ENCODE measurements around the gene CTU2. TPM values are rescaled to one million over a fixed set of nuclear protein-coding genes. Genes with fewer than 3 reads are reported as not detected.

CTU2 gene
- total RNA-seq, 2 donors from 2014 or later = 7.8 to 23.1 TPM

- H3K9ac ChIP-seq (ENCODE audit: low read depth in 2 of 2, low read length in 2 of 2) = no peak overlapping the region
- no peaks in the 10 kb centered on the region for H3K27me3 ChIP-seq
- no peak for DNase-seq
- H3K36me3 ChIP-seq = no peaks in the 10 kb centered on the region
- no peak overlapping the region for H3K4me3 ChIP-seq
- H3K27ac ChIP-seq = no peak overlapping the region
- intact Hi-C loops (cut with DNase I) = no loop called here
- TF ChIP-seq, protein P1, sequence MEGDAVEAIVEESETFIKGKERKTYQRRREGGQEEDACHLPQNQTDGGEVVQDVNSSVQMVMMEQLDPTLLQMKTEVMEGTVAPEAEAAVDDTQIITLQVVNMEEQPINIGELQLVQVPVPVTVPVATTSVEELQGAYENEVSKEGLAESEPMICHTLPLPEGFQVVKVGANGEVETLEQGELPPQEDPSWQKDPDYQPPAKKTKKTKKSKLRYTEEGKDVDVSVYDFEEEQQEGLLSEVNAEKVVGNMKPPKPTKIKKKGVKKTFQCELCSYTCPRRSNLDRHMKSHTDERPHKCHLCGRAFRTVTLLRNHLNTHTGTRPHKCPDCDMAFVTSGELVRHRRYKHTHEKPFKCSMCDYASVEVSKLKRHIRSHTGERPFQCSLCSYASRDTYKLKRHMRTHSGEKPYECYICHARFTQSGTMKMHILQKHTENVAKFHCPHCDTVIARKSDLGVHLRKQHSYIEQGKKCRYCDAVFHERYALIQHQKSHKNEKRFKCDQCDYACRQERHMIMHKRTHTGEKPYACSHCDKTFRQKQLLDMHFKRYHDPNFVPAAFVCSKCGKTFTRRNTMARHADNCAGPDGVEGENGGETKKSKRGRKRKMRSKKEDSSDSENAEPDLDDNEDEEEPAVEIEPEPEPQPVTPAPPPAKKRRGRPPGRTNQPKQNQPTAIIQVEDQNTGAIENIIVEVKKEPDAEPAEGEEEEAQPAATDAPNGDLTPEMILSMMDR (IDR thresholded peaks at IDR 0.05) = no peak
- peaks cover 54% of the 10 kb centered on the region for H3K4me1 ChIP-seq
- no peaks in the 10 kb centered on the region for H3K9me3 ChIP-seq
These were observed 58.6 kb downstream of the CTU2 start for GRCh38 chr16:88764913-88765349.

Small RNAs within 50 kb of the gene (microRNA-seq; reads per million reads assigned to microRNA genes)
- not detected for gene MIR4722

Other genes with a start within 250 kb of the CTU2 start
- gene ZC3H18, start 136.1 kb upstream of the CTU2 start, total RNA-seq = 10 to 100 TPM; 31.9 to 66.3 TPM
- gene IL17C, start 67.9 kb upstream of the CTU2 start, total RNA-seq = not detected
- 100 to 1,000 TPM; 368 to 389 TPM for gene CYBA, start 55.5 kb upstream of the CTU2 start, total RNA-seq
- gene MVD, start 43.4 kb upstream of the CTU2 start, total RNA-seq = 100 to 1,000 TPM in 1 of 2 donors, 10 to 100 TPM in 1; 86.2 to 132 TPM
- gene SNAI3, start 20.0 kb upstream of the CTU2 start, total RNA-seq = under 1 TPM; 0.25 to 0.40 TPM
- 1 to 10 TPM; 9.2 to 9.3 TPM for gene RNF166, start 95 bp upstream of the CTU2 start, total RNA-seq
- gene PIEZO1, start 78.7 kb downstream of the CTU2 start, total RNA-seq = 100 to 1,000 TPM; 104 to 118 TPM
- 10 to 100 TPM; 14.9 to 71.7 TPM for gene CDT1, start 97.3 kb downstream of the CTU2 start, total RNA-seq
- 100 to 1,000 TPM; 103 to 273 TPM for gene APRT, start 105.4 kb downstream of the CTU2 start, total RNA-seq
- 10 to 100 TPM; 22.8 to 44.5 TPM for gene GALNS, start 150.4 kb downstream of the CTU2 start, total RNA-seq
- gene TRAPPC2L, start 150.6 kb downstream of the CTU2 start, total RNA-seq = 10 to 100 TPM; 33.8 to 57.3 TPM
- gene PABPN1L, start 160.2 kb downstream of the CTU2 start, total RNA-seq = not detected